ENCODE results near the gene ATP5MC2. TPM values are rescaled to one million over a fixed set of nuclear protein-coding genes. Genes with fewer than 3 reads are reported as not detected.

ATP5MC2 gene
- polyA plus RNA-seq, 1 donor from 2014 or later = 331 TPM

GRCh38 chr12:53653595-53653994 lies 22.3 kb downstream of the ATP5MC2 start:
- no peaks in the 10 kb centered on the region for H4K20me1 ChIP-seq (ENCODE audit: insufficient read depth)
- no peaks in the 10 kb centered on the region for H3K79me2 ChIP-seq (replicated peaks; ENCODE audit: insufficient read depth, low read length)
- no peak overlapping the region for H3K9ac ChIP-seq (ENCODE audit: low read length)
- H3K27me3 ChIP-seq (ENCODE audit: insufficient read depth, low read depth, low read length) = no peaks in the 10 kb centered on the region
- H3K27ac ChIP-seq (ENCODE audit: low read length) = no peak overlapping the region
- TF ChIP-seq CTCF (IDR thresholded peaks at IDR 0.05; ENCODE audit: poor library complexity, severe bottlenecking) (no peak), SMC3 (conservative IDR thresholded peaks at IDR 0.05; ENCODE audit: poor library complexity) (no peak), TAF1 (IDR thresholded peaks at IDR 0.05; ENCODE audit: low read depth) (no peak), MXI1 (conservative IDR thresholded peaks at IDR 0.05; ENCODE audit: poor library complexity, severe bottlenecking) (no peak), REST (IDR thresholded peaks at IDR 0.05; ENCODE audit: borderline replicate concordance) (no peak)
- no peak overlapping the region for H2AFZ ChIP-seq (ENCODE audit: low read depth, low read length)
- no peak overlapping the region for H3K4me3 ChIP-seq (ENCODE audit: low read length)
- no peaks in the 10 kb centered on the region for H3K9me2 ChIP-seq (ENCODE audit: insufficient read depth, low read length)
- no peak overlapping the region for H3K4me2 ChIP-seq (ENCODE audit: low read length)
- H3K36me3 ChIP-seq (ENCODE audit: insufficient read depth, low read length) = no peaks in the 10 kb centered on the region
- H3K9me3 ChIP-seq (ENCODE audit: low read length) = no peaks in the 10 kb centered on the region
- H3F3A ChIP-seq (ENCODE audit: insufficient read depth, low read length, poor library complexity, severe bottlenecking) = no peaks in the 10 kb centered on the region

- H3F3A ChIP-seq (ENCODE audit: insufficient read depth, low read length, poor library complexity, severe bottlenecking) = no peaks in the 10 kb centered on the region
- TF ChIP-seq REST (IDR thresholded peaks at IDR 0.05; ENCODE audit: borderline replicate concordance) (no peak), EP300 (conservative IDR thresholded peaks at IDR 0.05; ENCODE audit: poor library complexity, severe bottlenecking) (no peak), MXI1 (conservative IDR thresholded peaks at IDR 0.05; ENCODE audit: poor library complexity, severe bottlenecking) (no peak), TAF1 (IDR thresholded peaks at IDR 0.05; ENCODE audit: low read depth) (no peak), POLR2AphosphoS5 (IDR thresholded peaks at IDR 0.05) (no peak), CTCF (IDR thresholded peaks at IDR 0.05; ENCODE audit: poor library complexity, severe bottlenecking) (no peak), RAD21 (conservative IDR thresholded peaks at IDR 0.05) (no peak), SMC3 (conservative IDR thresholded peaks at IDR 0.05; ENCODE audit: poor library complexity) (no peak), EZH2 (IDR thresholded peaks at IDR 0.05; ENCODE audit: borderline replicate concordance, insufficient read depth, low read length, poor library complexity, severe bottlenecking) (no peak)
- no peaks in the 10 kb centered on the region for H4K20me1 ChIP-seq (ENCODE audit: insufficient read depth)
- no peaks in the 10 kb centered on the region for H3K9me2 ChIP-seq (ENCODE audit: insufficient read depth, low read length)
- H3K4me2 ChIP-seq (ENCODE audit: low read length) = no peak overlapping the region
- H3K27me3 ChIP-seq (ENCODE audit: insufficient read depth, low read depth, low read length) = no peaks in the 10 kb centered on the region
- H3K9me3 ChIP-seq (ENCODE audit: low read length) = no peaks in the 10 kb centered on the region
- H3K27ac ChIP-seq (ENCODE audit: low read length) = no peak overlapping the region
- H2AFZ ChIP-seq (ENCODE audit: low read depth, low read length) = no peak overlapping the region
- H3K4me3 ChIP-seq (ENCODE audit: low read length) = no peak overlapping the region
- H3K79me2 ChIP-seq (replicated peaks; ENCODE audit: insufficient read depth, low read length) = no peaks in the 10 kb centered on the region
- H3K9ac ChIP-seq (ENCODE audit: low read length) = no peak overlapping the region
- H3K36me3 ChIP-seq (ENCODE audit: insufficient read depth, low read length) = no peaks in the 10 kb centered on the region
Observed at GRCh38 chr12:53652366-53652765, 23.5 kb downstream of the ATP5MC2 start.

All from neural cell (in vitro differentiated cells).